ENCODE measurements around the gene RGS7.
"Not testable (repeated sequence)": the region's sequence is repeated elsewhere in the genome, so short reads cannot be mapped to it uniquely, and the experiment has no call there.

Gene RGS7

DNA sequence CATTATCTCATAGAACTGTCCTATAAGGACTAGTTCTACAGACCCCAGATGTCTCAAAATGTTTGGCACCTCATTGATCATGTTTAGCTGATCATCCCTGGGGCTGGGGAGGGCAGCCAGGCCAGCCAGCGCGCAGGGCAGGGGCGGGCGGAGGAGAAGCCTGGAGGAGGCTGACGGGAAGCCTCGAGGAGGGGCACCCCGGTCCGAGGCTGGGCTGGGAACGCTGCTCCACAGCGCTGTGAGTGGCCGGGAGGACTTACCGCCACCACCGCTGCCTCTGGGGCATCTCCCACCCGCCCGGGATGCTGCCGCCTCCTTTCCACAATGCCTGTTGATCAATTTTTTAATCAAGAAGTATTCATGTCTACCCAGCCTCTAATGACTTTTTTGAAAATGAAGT lies 585.6 kb downstream of the RGS7 start:
- POLR2A ChIA-PET (ENCODE audit: low non-redundant PET): no interaction called here
- no peak overlapping the region for H3K27ac ChIP-seq
- CTCF ChIA-PET: no interaction called here
- TF ChIP-seq, protein P1, sequence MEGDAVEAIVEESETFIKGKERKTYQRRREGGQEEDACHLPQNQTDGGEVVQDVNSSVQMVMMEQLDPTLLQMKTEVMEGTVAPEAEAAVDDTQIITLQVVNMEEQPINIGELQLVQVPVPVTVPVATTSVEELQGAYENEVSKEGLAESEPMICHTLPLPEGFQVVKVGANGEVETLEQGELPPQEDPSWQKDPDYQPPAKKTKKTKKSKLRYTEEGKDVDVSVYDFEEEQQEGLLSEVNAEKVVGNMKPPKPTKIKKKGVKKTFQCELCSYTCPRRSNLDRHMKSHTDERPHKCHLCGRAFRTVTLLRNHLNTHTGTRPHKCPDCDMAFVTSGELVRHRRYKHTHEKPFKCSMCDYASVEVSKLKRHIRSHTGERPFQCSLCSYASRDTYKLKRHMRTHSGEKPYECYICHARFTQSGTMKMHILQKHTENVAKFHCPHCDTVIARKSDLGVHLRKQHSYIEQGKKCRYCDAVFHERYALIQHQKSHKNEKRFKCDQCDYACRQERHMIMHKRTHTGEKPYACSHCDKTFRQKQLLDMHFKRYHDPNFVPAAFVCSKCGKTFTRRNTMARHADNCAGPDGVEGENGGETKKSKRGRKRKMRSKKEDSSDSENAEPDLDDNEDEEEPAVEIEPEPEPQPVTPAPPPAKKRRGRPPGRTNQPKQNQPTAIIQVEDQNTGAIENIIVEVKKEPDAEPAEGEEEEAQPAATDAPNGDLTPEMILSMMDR (conservative IDR thresholded peaks at IDR 0.05; ENCODE audit: low read depth): no peak
- no peak for DNase-seq (ENCODE audit: low spot score)

DNA sequence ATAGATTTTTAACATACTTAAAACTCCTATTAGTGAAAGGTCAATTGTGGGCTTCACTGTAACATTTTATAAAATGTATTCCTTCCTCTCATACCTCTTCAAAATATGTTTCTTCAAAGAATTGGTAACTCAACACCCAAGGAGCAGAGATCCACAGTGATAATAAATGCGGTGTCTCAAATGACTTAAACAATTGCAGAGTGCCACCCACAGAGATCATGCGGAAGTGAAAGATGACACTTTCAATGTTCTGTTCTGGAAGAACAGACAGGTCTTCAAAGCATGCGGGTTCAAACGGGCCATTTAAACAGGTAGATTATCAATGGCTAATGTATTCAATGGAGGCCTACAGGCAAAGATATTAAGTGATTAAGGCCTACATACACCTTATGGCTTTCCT lies 588.0 kb downstream of the RGS7 start:
- no peak for DNase-seq (ENCODE audit: low spot score)
- H3K27ac ChIP-seq: no peak overlapping the region
- TF ChIP-seq, protein P1 (conservative IDR thresholded peaks at IDR 0.05; ENCODE audit: low read depth): no peak
- ChIA-PET POLR2A (ENCODE audit: low non-redundant PET) (no interaction called here), CTCF (no interaction called here)

DNA sequence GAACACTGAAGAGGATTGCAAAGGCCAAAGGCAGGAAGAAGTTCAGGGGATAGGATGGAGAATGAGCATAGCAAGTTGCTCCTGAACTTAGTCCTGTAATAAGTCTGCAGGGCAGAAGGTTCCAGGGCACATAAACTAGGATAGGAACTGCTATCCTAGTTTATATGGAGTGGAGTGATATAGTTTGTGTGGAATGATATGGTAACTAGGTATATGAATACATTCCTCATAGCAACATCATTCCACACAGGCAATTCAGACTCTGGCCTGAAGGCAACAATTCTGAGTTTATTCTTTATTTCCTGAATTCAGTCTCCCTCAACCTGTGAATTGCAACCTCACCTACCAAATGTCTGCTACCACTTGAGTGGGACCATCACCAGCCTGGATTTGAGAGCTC lies 590.2 kb downstream of the RGS7 start:
- TF ChIP-seq, protein P1 (conservative IDR thresholded peaks at IDR 0.05; ENCODE audit: low read depth): no peak
- POLR2A ChIA-PET (ENCODE audit: low non-redundant PET): no interaction called here
- CTCF ChIA-PET: no interaction called here
- H3K27ac ChIP-seq: no peak overlapping the region
- DNase-seq (ENCODE audit: low spot score): no peak

DNA sequence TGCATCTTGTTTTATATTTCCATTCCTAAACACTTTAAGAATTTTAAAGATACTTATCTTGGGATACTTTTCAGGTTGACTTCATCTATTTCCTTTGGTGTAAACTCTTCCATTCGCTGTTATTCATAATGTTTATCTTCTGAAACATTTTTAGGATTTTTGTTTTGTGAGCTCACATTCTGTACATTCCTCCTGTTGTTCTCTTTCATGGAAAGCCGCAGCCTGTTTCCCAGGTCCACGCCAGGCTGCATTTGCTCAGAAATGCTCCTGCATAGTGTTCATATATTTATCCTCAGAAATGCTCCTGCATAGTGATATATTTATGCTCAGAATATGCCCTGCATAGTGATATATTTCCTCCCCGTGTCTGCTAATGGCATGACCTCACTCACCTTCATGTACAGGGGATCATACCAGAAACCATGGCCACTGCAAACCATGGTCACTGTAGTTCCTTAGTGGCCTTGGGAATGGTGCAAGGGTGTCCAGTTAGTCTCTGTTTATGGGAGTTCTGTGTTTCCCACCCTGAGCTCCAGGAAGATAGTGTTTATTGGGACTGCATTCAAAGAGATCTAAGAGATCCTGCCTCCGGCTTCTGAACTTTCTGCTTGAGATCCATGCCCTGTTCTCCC lies 591.2 kb downstream of the RGS7 start:
- DNase-seq (ENCODE audit: low spot score): peak; percentile 23
- POLR2A ChIA-PET (ENCODE audit: low non-redundant PET): no interaction called here
- no peak overlapping the region for H3K27ac ChIP-seq
- CTCF ChIA-PET: no interaction called here
- TF ChIP-seq, protein P1 (conservative IDR thresholded peaks at IDR 0.05; ENCODE audit: low read depth): no peak

DNA sequence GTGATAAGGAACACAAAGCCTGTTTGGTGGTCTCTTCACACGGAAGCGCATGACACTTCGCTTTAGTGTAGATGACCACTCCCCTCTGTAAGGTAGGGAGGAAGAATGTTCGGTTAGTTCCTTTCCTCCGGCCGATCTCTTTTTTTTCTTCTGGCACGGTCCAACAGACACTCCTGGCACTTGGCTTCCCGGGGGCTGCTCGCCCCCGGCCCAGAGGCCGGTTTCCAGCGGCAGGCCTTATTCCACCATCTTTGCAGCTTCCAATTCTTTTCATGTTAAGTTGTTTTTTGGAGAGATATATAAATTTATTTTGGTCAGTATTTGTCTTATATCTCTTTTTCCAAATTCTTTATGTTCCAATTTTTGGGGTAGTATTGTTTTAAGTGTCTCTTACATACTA lies 593.2 kb downstream of the RGS7 start:
- POLR2A ChIA-PET (ENCODE audit: low non-redundant PET): no interaction called here
- CTCF ChIA-PET: no interaction called here

DNA sequence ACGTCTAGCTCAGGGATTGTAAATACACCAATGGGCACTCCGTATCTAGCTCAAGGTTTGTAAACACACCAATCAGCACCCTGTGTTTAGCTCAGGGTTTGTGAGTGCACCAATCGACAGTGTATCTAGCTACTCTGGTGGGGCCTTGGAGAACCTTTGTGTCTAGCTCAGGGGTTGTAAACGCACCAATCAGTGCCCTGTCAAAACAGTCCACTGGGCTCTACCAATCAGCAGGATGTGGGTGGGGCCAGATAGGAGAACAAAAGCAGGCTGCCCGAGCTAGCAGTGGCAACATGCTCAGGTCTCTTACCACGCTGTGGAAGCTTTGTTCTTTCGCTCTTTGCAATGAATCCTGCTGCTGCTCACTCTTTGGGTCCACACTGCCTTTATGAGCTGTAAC lies 593.9 kb downstream of the RGS7 start:
- H3K27ac ChIP-seq; CTCF ChIA-PET; POLR2A ChIA-PET (ENCODE audit: low non-redundant PET); DNase-seq (ENCODE audit: low spot score): not testable (repeated sequence)

More for the DNA sequence above, 593.2 kb downstream of the RGS7 start:
- H3K27ac ChIP-seq: no peak overlapping the region
- TF ChIP-seq, protein P1 (conservative IDR thresholded peaks at IDR 0.05; ENCODE audit: low read depth): no peak
- DNase-seq (ENCODE audit: low spot score): no peak

DNA sequence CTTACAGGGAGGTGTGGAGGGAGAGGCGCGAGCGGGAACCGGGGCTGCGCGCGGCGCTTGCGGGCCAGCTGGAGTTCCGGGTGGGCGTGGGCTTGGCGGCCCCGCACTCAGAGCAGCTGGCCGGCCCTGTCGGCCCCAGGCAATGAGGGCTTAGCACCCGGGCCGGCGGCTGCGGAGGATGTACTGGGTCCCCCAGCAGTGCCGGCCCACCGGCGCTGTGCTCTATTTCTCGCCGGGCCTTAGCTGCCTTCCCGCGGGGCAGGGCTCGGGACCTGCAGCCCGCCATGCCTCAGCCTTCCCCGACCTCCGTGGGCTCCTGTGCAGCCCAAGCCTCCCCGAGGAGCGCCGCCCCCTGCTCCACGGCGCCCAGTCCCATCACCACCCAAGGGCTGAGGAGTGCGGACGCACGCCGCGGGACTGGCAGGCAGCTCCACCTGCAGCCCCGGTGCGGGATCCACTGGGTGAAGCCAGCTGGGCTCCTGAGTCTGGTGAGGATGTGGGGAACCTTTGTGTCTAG lies 594.5 kb downstream of the RGS7 start:
- POLR2A ChIA-PET (ENCODE audit: low non-redundant PET): not testable (repeated sequence)
- CTCF ChIA-PET: interaction anchor here (1.1 kb wide), 1 partner anchor 45 kb away, joined by 3 read pairs; no protein-coding TSS in a partner anchor

DNA sequence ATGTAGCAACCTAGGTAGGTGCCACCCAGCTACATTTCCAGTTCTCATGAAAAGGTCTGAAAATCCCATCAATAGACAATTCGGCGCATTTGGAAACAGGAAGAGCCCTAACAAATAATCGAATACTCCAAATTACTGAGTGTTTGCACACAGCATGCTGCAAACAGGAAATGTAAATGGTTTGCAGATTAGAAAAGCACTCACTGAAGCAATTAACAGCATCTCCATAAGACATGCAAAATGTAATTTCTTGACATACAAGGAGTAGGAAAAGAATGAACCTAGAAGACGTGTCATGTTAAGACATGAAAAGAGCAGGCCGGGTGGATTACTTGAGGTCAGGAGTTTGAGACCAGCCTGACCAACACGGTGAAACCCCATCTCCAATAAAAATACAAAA lies 598.2 kb downstream of the RGS7 start:
- CTCF ChIA-PET, H3K27ac ChIP-seq: not testable (repeated sequence)

More for the DNA sequence above, 594.5 kb downstream of the RGS7 start:
- DNase-seq (ENCODE audit: low spot score); H3K27ac ChIP-seq: not testable (repeated sequence)

More for the DNA sequence above, 598.2 kb downstream of the RGS7 start:
- DNase-seq (ENCODE audit: low spot score); POLR2A ChIA-PET (ENCODE audit: low non-redundant PET): not testable (repeated sequence)
